GM19193 (cell line): Measurements from ENCODE around the gene DTWD2.

ENCODE experiments used
- POLR2A ChIP-seq: IDR thresholded peaks from 4 replicates; pipeline ENCODE4 v1.6.1; 2011; ENCODE audit not compliant: insufficient read depth, insufficient read length; ENCODE audit errors: extremely low read depth

The DTWD2 gene

DNA sequence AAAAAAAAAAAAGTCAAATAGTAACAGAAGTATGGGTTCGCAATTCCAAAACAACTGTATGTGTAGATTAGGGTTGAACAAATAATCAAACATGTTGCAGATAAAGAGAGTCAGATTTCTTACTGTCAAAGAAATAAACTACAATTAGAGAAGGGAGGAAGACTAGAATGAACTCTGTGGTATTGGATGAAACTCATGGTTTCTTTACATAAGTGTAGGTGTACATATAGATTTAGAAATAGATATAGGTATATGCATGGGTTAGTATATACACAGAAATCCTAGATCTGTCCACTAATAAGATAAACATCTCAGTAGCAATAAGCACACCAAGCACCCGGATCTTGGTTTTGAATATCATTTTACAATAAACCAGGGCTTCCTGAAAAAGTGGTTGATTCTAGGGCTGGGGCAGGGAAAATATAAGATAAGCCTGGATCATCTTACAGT lies 21.3 kb downstream of the DTWD2 start:
- no peak for TF ChIP-seq POLR2A

DNA sequence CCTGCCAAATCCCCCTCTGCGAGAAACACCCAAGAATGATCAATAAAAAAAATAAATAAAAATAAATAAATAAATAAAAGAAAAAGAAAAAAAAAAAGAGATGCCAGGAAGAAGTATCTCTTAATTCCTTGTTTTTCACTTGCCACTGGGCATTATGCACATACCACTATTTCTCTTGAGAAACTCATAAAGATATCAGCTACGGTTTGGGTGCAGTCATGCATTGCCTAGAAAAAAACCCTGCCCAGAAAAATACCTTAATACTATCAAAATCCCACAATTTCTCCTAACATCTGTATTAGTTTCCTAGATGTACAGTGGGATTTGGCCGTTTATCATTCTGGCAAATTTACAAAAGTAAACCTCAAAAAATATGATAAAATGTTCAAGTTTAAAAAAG lies 22.5 kb downstream of the DTWD2 start:
- TF ChIP-seq POLR2A = no peak

DNA sequence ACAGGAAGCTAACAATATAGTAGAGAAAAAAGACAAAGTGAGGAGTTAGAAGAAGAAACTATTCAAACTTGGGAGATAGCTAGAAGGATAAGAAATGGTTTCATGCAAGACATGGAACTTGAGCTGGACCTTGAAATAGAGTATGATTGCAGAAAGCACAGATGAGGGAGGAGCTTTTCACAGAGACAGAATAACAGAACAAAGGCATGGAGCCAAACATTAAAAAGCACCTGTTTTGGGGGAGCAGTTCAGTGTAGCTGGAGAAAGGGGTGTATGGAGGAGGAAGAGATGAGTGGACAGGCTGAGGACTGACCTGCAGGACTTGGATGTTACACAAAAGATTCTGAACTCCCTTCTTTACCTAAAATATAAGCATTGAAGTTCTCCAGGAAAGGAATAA lies 25.2 kb downstream of the DTWD2 start:
- no peak for TF ChIP-seq POLR2A

DNA sequence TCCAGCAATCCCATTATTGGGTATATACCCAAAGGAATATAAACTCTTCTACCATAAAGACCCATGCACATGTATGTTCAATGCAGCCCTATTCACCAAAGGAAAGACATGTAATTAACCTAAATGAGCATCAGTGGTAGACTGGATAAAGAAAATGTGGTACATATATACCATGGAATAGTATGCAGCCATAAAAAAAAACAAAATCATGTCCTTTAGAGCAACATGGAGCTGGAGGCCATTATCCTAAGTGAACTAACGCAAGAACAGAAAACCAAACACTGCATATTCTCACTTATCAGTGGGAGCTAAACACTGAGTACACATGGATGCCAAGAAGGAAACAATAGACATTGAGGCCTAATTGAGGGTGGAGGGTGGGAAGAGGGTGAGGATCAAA lies 27.8 kb downstream of the DTWD2 start:
- no peak for TF ChIP-seq POLR2A

DNA sequence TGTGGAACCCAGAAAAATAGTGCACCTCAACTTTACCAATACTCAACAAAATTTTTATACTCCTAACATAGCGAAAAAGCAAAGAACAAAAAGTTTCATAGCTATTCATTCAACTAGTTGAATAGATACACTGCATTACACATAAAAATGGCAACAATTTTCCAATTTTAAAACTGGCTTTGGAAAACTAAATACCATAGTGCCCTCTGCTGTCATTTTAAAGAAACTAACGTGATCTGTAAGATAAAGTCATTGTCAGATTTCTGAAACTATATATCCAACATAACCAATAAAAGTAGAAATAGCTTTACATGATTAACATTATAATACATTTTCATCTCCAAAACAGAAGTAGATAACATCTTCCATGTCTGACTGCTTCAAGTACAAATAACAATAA lies 31.6 kb downstream of the DTWD2 start:
- TF ChIP-seq POLR2A = no peak

DNA sequence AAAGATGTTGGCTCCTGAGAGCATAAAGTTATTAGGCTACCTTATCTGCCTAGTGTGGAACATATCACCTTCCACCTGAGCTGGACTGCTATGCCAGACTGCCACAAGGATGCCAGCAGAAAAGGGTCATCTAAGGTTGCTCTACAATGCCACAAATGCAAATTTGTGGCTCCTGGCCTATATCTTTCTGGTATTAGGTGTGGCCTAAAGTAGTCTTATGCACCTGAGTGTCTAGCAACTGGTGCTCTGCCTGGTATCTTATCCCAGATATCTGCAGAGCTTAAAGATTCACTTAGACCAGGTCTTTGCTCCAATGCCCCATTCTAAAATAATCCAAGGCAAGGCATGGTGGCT lies 34.7 kb downstream of the DTWD2 start:
- TF ChIP-seq POLR2A = no peak

DNA sequence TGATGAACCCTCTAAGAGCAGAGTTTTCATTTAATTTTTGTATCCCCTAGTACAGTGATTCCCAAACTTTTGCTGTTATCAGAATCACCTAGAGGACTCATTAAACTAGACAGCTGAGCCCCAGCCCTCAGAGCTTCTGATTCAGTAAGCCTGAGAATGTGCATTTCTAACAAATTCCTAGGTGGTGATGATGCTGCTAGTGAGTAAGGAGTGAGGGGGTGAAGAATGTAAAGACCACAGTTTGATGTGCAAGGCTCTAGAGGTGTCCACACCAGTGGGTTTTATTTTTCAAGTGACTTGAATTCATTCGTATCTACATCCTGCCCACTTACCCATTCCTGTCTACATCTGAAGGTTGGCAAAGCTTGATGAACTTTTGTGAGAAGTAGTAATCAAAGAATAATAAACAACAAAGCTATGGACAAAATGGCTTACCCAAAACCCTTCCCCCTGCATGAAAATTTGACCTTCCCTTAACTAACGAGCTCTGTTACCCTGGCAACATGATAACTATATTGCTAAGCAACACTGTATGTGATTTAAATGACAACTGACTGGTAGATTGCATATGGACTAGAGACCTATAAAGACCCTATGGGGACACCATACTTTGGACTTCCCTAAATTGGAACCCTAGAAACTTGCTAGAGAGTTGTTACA lies 35.2 kb downstream of the DTWD2 start:
- no peak for TF ChIP-seq POLR2A

DNA sequence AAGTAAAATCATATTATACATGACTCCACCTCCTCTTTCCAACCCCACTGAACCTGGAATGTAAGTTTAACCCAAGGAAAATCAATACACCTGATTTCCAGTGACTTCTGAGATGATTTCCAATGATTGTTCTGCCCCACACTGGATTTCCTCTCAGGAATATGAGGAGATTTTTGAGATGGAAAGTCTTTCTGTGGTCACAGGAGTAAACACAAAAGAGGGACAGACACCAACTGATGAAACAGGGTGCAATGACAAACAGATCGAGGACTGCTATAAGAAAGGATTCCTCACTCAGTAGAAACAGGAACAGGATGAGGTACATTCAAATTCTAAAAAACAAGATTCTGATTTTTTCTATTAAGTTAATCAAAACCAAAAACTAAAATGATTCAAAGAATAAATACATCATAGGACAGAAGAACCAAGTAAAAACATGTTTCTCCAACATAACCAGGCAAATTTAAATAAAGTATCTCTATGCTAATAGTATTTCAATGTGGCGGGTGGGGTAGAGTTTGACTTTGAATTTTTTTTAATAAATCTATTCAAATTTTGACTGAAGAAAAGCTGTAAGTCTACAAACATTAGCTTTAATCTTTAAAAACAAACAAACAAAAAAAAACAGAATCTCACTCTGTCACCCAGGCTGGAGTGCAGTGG lies 42.1 kb downstream of the DTWD2 start:
- TF ChIP-seq POLR2A = no peak

DNA sequence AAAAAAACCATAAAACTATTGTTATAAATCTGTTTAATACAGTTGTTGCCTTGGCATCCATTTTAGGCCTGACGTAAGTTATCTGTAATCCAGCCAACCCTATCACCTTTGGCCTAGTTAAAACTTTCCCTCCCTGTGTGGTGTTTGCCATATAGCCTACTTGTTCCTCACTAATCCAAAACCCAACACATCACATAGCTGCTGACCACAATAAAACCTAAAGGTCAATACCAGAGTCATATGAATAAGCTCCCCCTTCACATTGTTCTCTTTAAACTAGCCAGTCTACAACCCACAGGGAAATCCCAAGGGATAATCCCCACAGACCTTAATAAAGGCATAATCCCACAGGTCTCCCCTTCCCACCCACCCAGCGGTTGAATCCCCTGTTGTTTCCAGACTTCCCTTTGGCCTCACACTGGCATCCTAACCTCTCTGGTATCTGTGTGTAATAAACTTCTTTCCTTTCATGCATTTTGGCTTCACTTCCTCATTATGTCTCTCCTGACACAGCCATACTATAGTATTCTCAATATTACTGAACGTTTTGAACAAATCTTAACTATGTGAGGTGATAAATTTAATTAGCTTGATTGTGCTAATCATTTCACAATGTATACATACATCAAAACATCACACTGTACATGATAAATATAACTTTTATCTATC lies 50.8 kb downstream of the DTWD2 start:
- no peak for TF ChIP-seq POLR2A

DNA sequence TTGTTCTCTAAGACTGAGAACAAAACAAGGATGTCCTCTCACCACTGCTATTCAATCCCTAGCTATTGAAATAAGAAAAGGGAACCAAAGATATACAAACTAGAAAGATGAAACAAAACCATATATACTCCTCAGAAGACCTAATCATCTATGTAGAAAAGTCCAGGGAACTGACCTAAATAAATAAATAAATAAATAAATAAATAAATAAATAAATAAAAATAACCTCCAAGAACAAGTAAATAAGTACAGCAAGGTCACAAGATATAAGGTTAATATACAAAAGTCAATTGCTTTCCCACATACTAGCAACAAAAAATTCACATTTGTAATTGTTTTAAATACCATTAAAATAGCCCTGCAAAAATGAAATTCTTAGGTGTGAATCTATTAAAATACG lies 54.6 kb downstream of the DTWD2 start:
- TF ChIP-seq POLR2A = no peak

DNA sequence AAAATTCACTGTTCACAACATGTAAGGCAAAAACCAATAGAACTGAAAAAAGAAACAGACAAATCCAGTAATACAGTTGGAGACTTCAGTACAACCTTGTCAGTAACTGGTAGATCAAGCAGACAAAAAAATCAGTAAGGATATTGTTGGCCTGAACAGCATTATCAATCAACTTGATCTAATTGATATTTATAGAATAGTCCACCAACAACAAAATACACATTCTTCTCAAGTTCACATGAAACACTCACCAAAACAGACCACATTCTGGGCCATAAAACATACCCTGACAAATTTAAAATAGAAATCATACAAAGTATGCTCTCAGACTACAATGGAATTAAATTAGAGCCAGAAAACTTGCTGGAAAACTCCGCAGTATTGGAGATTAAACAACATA lies 56.8 kb downstream of the DTWD2 start:
- TF ChIP-seq POLR2A = no peak

DNA sequence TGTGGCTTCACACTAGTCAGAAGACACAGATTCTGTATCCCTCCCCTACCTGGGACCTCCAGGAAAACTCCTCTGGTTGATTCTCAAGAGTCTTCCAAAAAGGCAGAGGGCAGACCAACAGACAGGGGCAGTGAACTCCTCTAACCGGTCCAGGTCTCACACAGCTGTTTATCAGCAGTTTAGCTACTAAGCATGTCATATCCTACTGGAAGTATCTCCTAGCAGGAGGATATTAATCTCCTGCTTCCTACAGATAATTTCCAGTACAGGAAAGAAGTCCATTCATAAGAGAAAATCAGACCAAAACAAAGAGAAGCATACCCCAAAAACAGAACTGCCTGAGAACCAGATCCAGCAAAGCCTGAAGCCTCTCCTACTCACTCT lies 64.3 kb downstream of the DTWD2 start:
- no peak for TF ChIP-seq POLR2A

DNA sequence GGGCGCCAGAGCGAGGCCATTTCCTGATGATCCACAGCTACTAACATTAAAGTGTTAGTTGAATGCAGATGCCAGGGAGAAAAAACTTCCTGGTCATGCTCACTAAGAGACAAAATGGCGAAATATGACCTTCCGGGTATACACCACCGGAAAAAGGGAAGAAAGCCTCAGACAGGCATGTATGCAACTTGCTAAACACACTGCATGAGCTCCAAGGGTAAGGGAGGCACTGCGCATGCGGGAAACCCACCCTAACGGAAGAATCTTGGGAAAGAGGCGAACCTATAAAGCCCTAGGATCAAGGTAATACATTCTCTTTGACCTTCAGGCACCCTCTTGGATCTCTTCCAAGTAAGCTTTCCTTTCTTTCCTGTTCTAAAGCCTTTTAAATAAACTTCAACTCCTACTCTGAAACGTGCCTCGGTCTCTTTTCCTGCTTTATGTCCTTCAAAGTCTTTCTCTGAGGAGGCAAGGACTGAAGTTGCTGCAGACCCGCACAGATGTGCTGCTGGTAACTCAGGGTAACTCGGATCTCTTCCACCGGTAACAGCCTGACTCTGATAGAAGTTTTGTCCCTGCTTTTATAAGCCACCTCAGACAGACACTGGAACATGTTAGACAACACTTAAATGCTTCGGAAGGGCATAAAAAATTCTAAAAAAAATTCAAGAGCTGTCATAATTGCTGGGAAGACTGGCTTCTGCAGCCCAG lies 64.9 kb downstream of the DTWD2 start:
- TF ChIP-seq POLR2A = no peak

DNA sequence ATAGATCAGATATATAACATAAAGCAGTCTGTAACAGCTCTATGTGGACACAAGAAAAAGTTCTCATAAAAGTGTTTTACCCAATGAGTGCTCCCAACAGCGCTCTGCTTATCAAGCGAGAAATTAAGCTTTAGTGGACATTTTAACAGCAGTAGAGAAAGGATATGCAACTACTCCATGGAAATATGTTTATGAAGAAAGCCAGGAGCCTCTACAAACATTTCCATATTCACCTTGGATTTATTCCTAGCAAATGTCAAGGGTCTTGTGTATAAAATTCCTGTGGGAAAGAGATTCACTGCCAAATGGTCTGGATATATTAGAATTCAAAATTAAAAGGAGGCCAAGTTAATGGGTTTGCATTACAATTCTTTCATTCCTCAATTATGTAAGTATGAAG lies 66.5 kb downstream of the DTWD2 start:
- TF ChIP-seq POLR2A = no peak

DNA sequence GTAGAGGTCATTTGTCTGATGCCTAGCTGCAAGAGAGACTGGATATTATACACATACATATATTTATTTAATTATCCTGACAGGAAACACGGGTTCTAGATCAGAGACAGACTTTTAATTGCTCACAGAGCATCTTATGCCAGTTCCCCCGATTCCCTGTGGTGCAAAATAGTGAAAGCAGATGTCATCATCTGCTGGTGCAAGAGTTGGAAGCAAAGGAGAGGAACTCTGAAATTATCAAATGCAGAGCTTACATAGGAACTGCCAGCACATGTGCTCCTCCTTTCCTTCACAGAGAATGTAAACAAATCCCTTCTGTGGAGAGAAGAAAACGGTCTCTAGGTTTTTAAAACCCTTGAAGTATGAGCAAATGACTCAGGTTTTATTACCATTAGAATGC lies 69.3 kb downstream of the DTWD2 start:
- no peak for TF ChIP-seq POLR2A

DNA sequence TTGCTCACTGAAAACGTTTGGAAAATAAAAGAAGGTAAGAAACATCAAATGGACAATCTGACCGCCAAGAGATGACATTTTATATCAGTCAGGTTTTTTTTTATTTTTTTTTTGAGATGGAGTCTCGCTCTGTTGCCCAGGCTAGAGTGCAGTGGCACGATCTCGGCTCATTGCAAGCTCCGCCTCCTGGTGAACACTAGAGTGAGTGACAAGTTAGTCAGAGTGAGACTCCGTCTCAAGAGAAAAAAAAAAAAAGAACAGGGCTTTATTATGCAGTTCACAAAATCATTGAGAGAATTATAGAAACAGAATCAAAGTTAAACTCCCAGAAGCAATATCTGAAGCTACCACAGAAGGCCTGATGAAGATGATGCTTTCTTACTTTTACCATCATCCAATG lies 70.1 kb downstream of the DTWD2 start:
- TF ChIP-seq POLR2A = no peak
